Central memory CD8-positive, alpha-beta T cell (primary cell): ENCODE measurements around the gene PPP1R11.

Source experiments
- ATAC-seq: fragments of 150-1000 bp; cut with Tn5 transposase; replicated peaks from 2 replicates; pipeline ENCODE4 v1.10.0; 2022; ENCODE audit warnings: mild to moderate bottlenecking, moderate FRiP score, moderate number of reproducible peaks; ENCODE audit not compliant: poor library complexity, severe bottlenecking; ENCODE audit errors: extremely low read depth
- DNase-seq, 2 donors: peaks; one replicate each; pipeline ENCODE4 v3.0.0; 2021; ENCODE audit warnings: low spot score in 2 of 2
- H3K27ac Mint-ChIP-seq: one replicate; pipeline ENCODE4 v1.8.0; 2022; ENCODE audit warnings: low read depth, mild to moderate bottlenecking, moderate library complexity, mixed read lengths
- H3K27me3 Mint-ChIP-seq: one replicate; pipeline ENCODE4 v1.8.0; 2022; ENCODE audit warnings: mixed read lengths
- H3K36me3 Mint-ChIP-seq: one replicate; pipeline ENCODE4 v1.8.0; 2022; ENCODE audit warnings: mild to moderate bottlenecking, moderate library complexity, mixed read lengths; ENCODE audit not compliant: insufficient read depth
- H3K4me1 Mint-ChIP-seq: one replicate; pipeline ENCODE4 v1.8.0; 2022; ENCODE audit warnings: mixed read lengths
- H3K4me3 Mint-ChIP-seq: one replicate; pipeline ENCODE4 v1.8.0; 2022; ENCODE audit warnings: mild to moderate bottlenecking, moderate library complexity, mixed read lengths
- H3K9me3 Mint-ChIP-seq: one replicate; pipeline ENCODE4 v1.8.0; 2022; ENCODE audit warnings: mixed read lengths

PPP1R11 gene

DNA sequence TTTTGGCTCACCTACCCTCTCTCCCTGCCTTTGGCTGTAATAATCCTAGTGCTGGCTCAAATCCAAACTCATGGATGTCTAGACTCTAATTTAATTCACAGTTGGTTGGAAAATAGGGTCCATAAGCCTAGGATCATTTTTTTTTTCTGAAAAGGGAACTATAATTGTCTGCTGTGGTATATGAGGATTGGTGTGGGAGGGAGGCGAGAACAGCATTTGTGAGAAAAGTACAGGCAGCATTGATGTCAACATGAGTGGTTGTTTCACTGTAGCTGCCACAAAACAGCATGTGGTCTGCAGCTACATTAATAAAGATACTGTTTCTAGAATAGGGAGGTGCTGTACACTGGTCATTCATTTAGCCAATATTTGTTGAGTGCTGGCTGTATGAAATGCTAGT is 24.5 kb upstream of the PPP1R11 start:
- Mint-ChIP-seq H3K4me3 (no peak overlapping the region), H3K9me3 (no peaks in the 10 kb centered on the region)
- no peak for ATAC-seq

DNA sequence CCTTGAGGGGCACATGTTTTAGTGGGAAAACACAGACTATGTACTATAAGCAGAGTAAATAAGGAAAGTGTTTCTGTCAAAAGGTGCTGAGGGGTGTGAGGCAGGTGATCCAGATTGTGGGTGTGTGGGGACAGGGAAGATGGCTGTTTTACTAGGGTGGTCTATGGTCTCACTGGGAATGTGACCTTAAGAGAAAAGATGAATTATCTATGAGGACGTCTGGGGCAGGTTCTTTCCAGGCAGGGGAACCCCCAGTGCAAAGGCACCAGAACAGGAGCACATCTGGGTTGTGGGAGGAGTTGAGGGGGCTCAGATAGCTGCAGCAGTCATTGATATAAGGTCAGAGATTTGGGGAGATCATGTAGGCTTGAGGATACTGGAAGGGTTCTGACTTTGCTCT is 24.1 kb upstream of the PPP1R11 start:
- Mint-ChIP-seq H3K4me3 (no peak overlapping the region), H3K36me3 (no peaks in the 10 kb centered on the region), H3K27ac (no peak overlapping the region), H3K27me3 (no peaks in the 10 kb centered on the region), H3K4me1 (peaks cover 6% of the 10 kb centered on the region), H3K9me3 (no peaks in the 10 kb centered on the region)
- DNase-seq = no peak
- ATAC-seq = no peak

More for the DNA sequence above, 24.5 kb upstream of the PPP1R11 start:
- Mint-ChIP-seq H3K27me3 (no peaks in the 10 kb centered on the region), H3K4me1 (peaks cover 9% of the 10 kb centered on the region), H3K27ac (no peak overlapping the region), H3K36me3 (no peaks in the 10 kb centered on the region)
- no peak for DNase-seq

- DNase-seq = no peak
- Mint-ChIP-seq H3K27me3 (no peaks in the 10 kb centered on the region), H3K4me1 (peaks cover 5% of the 10 kb centered on the region), H3K9me3 (no peaks in the 10 kb centered on the region), H3K27ac (no peak overlapping the region), H3K36me3 (no peaks in the 10 kb centered on the region), H3K4me3 (no peak overlapping the region)
- ATAC-seq = no peak
These were observed 23.3 kb upstream of the PPP1R11 start for GRCh38 chr6:30043744-30044143.

GRCh38 chr6:30044630-30045029 is 22.4 kb upstream of the PPP1R11 start:
- DNase-seq (no peak), ATAC-seq (no peak)
- Mint-ChIP-seq H3K4me3 (no peak overlapping the region), H3K36me3 (no peaks in the 10 kb centered on the region), H3K4me1 (peaks cover 5% of the 10 kb centered on the region), H3K27me3 (no peaks in the 10 kb centered on the region), H3K9me3 (no peaks in the 10 kb centered on the region), H3K27ac (no peak overlapping the region)

DNA sequence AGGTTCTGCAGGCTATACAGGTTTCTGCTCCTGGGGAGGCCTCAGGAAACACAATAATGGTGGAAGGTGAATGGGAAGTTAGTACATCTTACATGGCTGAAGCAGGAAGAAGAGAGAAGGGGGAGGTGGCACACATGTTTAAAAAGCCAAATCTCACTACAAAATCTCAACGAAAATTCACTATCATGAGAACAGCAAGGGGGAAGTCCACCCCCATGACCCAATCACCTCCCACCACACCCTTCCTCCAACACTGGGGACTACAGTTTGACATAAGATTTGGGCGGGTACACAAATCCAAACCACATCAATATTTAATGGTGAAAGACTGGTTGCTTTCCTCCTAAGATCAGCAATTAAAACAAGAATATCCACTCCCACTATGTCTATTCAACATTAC is 19.8 kb upstream of the PPP1R11 start:
- Mint-ChIP-seq H3K4me3 (no peak overlapping the region), H3K9me3 (no peaks in the 10 kb centered on the region), H3K36me3 (no peaks in the 10 kb centered on the region), H3K27ac (no peak overlapping the region), H3K27me3 (no peaks in the 10 kb centered on the region), H3K4me1 (peaks cover 5% of the 10 kb centered on the region)
- DNase-seq (no peak), ATAC-seq (no peak)

DNA sequence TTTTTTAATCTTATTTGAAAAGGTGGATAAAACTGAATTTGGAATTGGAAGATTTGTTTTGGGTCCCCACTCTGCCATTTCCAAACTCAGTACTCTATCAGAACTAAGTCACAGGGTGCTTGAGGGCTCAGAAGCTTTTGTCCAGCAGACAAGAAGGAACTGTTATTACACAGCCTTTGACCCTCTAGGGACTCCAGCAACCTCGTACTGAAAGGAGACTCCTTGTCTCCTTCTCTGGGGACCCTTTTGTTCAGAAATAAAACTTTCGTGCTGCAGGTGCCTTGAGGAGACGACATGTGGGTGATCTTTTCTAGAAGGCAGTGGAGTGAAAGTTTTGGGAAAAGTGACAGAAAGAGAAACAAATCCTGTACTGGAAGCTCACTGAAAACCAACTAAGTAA is 13.3 kb upstream of the PPP1R11 start:
- Mint-ChIP-seq H3K4me3 (no peak overlapping the region), H3K36me3 (peaks cover 5% of the 10 kb centered on the region), H3K9me3 (no peaks in the 10 kb centered on the region), H3K27ac (no peak overlapping the region), H3K4me1 (no peaks in the 10 kb centered on the region), H3K27me3 (no peaks in the 10 kb centered on the region)
- ATAC-seq (no peak), DNase-seq (no peak)

- Mint-ChIP-seq H3K9me3 (no peaks in the 10 kb centered on the region), H3K27me3 (no peaks in the 10 kb centered on the region), H3K4me3 (no peak overlapping the region), H3K27ac (no peak overlapping the region), H3K36me3 (peaks cover 5% of the 10 kb centered on the region), H3K4me1 (peaks cover 2% of the 10 kb centered on the region)
- no peak for ATAC-seq
- no peak for DNase-seq
These were observed 11.5 kb upstream of the PPP1R11 start for GRCh38 chr6:30055513-30055912.

- DNase-seq = no peak
- no peak for ATAC-seq
- no peaks in the 10 kb centered on the region for H3K27me3 Mint-ChIP-seq
- peak overlapping the region; percentile 99 for H3K27ac Mint-ChIP-seq
- peaks cover 32% of the 10 kb centered on the region for H3K36me3 Mint-ChIP-seq
- no peaks in the 10 kb centered on the region for H3K9me3 Mint-ChIP-seq
- peaks cover 17% of the 10 kb centered on the region for H3K4me1 Mint-ChIP-seq
- peak overlapping the region; percentile 89 for H3K4me3 Mint-ChIP-seq
These were observed 6.3 kb upstream of the PPP1R11 start for GRCh38 chr6:30060606-30061091.

GRCh38 chr6:30061092-30061857 is 5.7 kb upstream of the PPP1R11 start, which contains the start of gene POLR1H:
POLR1H (plus strand) TSS chr6:30061265; CDS start chr6:30061525, 260 bp downstream.
- Mint-ChIP-seq H3K4me1 (peaks cover 22% of the 10 kb centered on the region), H3K4me3 (peak within 1 kb of the TSS; percentile 89)
- ATAC-seq = peak; percentile 88

GRCh38 chr6:30061858-30062458 is 5.0 kb upstream of the PPP1R11 start:
- DNase-seq (peak in 1 of 2 donors; percentile 59), ATAC-seq (peak; percentile 71)
- no peaks in the 10 kb centered on the region for H3K27me3 Mint-ChIP-seq
- peaks cover 29% of the 10 kb centered on the region for H3K4me1 Mint-ChIP-seq
- peak overlapping the region; percentile 99 for H3K27ac Mint-ChIP-seq
- peak overlapping the region; percentile 89 for H3K4me3 Mint-ChIP-seq
- H3K36me3 Mint-ChIP-seq = peaks cover 38% of the 10 kb centered on the region
- H3K9me3 Mint-ChIP-seq = no peaks in the 10 kb centered on the region

More at GRCh38 chr6:30061092-30061857, 5.7 kb upstream of the PPP1R11 start, which contains the start of gene POLR1H:
- Mint-ChIP-seq H3K27ac (peak within 1 kb of the TSS; percentile 99), H3K27me3 (no peaks in the 10 kb centered on the region), H3K36me3 (peaks cover 35% of the 10 kb centered on the region), H3K9me3 (no peaks in the 10 kb centered on the region)
- DNase-seq = peak; percentile 65 to 85

DNA sequence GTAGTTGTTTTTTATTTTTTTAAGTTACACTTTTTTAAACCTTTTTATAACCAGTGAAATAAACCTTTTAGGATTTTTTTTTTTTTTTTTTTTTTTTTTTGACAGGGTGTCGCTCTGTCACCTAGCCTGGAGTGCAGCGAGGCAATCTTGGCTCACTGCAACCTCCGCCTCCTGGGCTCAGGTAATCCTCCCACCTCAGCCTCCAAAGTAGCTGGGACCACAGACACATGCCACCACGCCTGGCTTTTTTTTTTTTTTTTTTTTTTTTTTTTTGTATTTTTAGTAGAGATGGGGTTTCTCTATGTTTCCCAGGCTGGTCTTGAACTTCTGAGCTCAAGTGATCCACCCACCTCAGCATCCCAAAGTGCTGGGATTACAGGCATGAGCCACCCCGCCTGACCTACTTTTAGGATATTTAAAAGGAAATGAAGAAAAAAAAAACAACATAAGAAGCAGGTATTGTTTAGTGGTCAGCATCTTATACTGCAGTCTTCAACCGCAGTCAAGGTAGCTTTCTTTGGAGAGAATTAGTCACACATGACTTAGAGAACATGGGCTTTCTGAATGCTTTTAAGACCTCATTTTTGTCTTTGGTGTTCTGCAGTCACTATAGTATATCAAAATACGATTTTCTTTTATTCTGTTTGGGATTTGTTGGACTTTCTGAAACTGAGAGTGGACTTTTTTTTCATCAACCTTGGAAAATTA is 4.4 kb upstream of the PPP1R11 start:
- H3K4me3 Mint-ChIP-seq = peak overlapping the region; percentile 89
- peaks cover 36% of the 10 kb centered on the region for H3K4me1 Mint-ChIP-seq
- no peaks in the 10 kb centered on the region for H3K9me3 Mint-ChIP-seq
- peak overlapping the region; percentile 99 for H3K27ac Mint-ChIP-seq
- DNase-seq (no peak), ATAC-seq (no peak)
- no peaks in the 10 kb centered on the region for H3K27me3 Mint-ChIP-seq
- peaks cover 41% of the 10 kb centered on the region for H3K36me3 Mint-ChIP-seq

DNA sequence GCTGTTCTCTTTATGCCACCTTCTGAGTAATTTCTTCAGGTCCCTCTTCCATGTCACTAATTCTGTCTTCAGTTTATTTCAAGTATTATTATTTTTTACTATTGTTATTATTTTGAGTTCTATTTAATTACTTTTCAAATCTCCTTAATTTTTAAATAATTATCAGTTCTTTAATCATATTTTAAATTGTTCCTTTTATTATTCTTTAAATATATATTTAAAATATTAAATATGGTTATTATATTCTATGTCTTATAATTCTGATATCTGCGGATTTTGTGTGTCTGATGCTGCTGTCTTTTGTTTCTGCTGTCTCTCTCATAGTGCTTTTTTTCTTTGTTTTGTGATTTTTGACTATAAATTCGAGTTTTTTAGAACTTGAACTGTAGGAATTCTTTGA is 3.7 kb upstream of the PPP1R11 start:
- peaks cover 38% of the 10 kb centered on the region for H3K36me3 Mint-ChIP-seq
- DNase-seq (no peak), ATAC-seq (no peak)
- peak overlapping the region; percentile 30 for H3K4me3 Mint-ChIP-seq
- H3K27me3 Mint-ChIP-seq = no peaks in the 10 kb centered on the region
- H3K9me3 Mint-ChIP-seq = no peaks in the 10 kb centered on the region
- H3K4me1 Mint-ChIP-seq = peaks cover 43% of the 10 kb centered on the region
- H3K27ac Mint-ChIP-seq = peak overlapping the region; percentile 65
